Cardiac ventricle fibroblast (primary cell): ENCODE results near the gene HOMER3. TPM values are rescaled to one million over a fixed set of nuclear protein-coding genes. Genes with fewer than 3 reads are reported as not detected.

Experiments
- total RNA-seq: library from RNA; depleted of rRNA; stranded (reverse); fragments of >200 nt; gene quantifications from 2 replicates; pipeline ENCODE4 v1.2.3, GENCODE V29; 2015

Gene HOMER3
- 63.0 and 63.7 TPM in 2 replicates for total RNA-seq

DNA sequence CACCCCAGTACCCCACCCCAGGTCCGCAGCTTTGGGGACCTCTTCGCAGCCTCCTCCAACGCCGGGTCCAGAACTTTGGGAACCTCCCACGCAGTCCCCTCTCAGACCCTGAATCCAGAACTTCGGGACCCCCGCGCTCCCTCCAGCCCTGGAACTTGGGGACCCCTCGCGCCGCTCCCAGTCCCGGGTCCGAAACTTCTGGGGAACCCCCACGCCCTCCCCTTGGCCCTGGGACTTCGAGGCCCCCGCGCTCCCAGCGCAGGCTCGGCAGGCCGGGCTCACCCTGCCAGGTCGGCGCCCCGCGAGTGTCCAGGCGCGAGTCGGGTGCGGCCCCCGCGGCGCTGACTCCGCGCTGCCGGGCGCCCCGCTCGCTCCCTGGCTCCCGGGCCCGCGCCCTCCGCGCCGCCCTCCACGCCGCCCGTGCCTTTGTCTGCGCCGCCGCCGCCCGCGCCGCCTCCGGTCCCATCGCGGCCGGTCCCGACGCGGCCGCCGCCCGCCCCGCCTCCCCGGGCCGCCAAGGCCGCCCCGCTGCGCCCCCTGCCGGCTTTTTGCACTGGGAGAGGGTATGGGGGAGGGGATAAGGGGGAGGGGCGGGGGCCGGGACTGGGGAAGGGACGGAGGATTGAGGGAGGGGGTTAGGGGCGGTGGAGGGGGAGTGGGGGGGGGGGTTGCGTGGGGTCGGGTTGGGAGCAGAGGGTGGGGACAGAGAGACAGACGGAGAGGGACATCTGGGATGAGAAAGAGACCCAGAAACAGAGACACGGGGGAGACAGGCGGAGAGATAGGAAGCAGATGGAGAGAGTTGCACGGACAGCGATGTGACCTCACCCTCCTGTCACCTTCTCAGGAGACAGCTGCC lies at the start of gene HOMER3:
Gene HOMER3 (minus strand): TSS at position 449 of the 859 bp plus-strand sequence. CDS start 2,235 bp downstream, outside the sequence.

DNA sequence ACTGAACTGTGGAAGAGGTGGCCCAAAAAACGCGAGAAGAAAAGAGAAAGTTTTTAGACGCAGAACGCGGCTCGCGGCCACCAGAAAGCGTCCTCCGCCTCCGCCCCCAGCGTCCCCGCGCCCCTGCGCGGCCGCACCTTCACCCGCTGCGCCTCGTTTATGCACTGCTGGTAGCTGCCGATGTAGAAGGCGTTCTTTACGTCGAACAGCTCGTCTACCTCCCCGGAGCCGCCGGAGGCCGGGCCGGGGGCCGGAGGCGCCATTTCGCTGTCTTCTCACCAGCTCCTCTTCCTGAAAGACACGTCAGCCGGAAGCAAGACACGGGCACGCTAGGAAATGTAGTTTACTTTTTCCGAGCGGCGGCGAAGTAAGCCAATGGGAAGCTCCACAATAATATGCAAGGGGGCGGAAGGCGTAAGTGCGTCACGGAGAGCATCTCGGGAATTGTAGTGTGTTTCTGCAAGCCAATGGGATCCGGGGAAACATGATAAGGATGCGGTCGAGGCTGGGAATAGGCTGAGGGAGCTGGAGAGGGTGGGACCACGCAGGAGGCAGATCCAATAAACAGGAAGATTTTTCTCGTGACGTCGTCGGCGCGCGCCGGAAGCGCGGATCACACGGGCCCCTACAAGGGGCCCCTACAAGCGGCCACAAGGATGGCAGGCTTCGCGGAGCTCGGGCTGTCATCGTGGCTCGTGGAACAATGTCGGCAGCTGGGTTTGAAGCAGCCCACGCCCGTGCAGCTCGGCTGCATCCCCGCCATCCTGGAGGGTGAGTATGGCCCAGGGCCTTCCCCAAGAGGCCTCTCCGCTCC lies 21.7 kb downstream of the HOMER3 start, which contains the start of the genes COPE and DDX49:
Gene COPE (minus strand): TSS at position 302 of the 814 bp plus-strand sequence. CDS start 39 bp downstream, at position 263.
Gene DDX49 (plus strand): TSS at position 630 of the 814 bp plus-strand sequence. CDS start 27 bp downstream, at position 657.

DNA sequence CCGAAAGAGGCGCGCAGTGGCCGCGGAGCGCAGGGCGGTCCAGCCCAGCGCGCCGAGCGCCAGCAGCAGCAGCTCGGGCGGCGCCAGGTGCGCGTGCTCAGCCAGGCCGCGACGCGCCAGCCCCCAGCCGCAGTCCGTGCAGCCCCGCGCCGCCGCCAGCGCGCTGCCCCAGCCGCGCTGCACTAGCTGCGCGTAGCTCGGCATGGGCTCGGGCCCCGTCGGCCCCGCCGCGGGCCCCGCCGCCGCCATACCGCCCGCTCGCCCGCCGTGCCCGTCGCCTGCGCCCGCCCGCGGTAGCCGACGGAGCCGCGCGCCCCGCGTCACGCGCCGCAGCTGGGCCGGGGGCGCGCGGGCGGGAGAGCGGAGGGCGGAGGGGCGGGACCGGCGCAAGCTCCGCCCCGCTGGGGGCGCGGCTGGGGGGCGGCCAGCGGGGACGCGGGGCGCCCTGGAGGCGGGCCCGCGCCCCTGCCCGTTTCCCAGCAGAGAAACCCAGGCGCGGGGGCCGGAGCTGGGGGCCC lies 45.1 kb downstream of the HOMER3 start, which contains the start of gene CERS1:
Gene CERS1 (minus strand): TSS at position 335 of the 518 bp plus-strand sequence. CDS start 86 bp downstream, at position 249.

Other genes starting within 250 kb of the HOMER3 start
- gene COMP, start 149.9 kb downstream of the HOMER3 start, total RNA-seq: 0.10 and 0.25 TPM in 2 replicates
- 76.3 and 109 TPM in 2 replicates for gene UPF1, start 109.3 kb downstream of the HOMER3 start, total RNA-seq
- 0.56 and 2.1 TPM in 2 replicates for gene CERS1, start 45.1 kb downstream of the HOMER3 start, total RNA-seq
- 184 and 216 TPM in 2 replicates for gene COPE, start 21.8 kb downstream of the HOMER3 start, total RNA-seq
- gene DDX49, start 21.5 kb downstream of the HOMER3 start, total RNA-seq: 85.2 TPM in 2 replicates
- gene SUGP2, start 92.3 kb upstream of the HOMER3 start, total RNA-seq: 13.8 and 19.7 TPM in 2 replicates
- 22.7 and 23.2 TPM in 2 replicates for gene ARMC6, start 92.4 kb upstream of the HOMER3 start, total RNA-seq
- gene SLC25A42, start 122.8 kb upstream of the HOMER3 start, total RNA-seq: 6.2 and 8.1 TPM in 2 replicates
- gene TMEM161A, start 197.3 kb upstream of the HOMER3 start, total RNA-seq: 26.7 and 31.2 TPM in 2 replicates
- gene MEF2B, start 229.0 kb upstream of the HOMER3 start, total RNA-seq: 0.19 TPM in 1 of 2 replicates, not detected in the other